ENCODE data around the gene SDF4.

DNA sequence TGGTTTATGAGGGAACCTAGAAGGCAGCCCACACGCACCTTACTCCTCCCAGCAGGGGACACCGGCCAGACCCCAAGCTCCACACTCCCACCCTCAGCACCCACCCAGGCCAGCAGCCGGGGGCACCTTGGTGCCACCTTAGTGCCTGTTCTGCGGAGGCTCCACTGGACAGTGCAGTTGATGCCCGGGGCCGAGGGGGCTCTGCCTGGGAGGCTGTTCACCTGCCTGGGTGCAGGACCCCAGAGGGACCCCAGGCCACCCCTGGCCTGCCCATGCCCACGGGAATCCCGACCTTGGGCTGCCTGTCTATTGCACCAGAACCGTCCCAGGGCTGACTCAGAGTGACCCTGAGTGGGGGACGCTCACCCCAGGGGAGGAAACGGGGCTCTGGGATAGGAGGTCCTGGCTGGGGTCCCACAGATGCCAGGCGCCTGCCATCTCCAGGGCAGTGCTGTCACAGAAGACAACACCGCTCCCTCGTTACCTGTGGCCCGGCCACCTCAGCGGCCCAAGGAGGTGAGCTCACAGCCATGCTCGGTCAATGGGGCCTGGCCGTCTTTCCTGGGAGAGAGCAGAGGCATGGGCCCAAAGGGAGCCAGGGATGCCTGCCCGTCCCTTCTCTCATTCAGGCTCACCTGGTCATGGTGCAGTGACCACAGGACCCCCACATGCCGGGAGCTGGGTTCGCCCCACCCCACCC, 49.1 kb upstream of the SDF4 start:
- TF ChIP-seq CTCF (IDR thresholded peaks at IDR 0.05; ENCODE audit: control extremely low read depth in 1 of 3, insufficient read depth in 1 of 3, low read depth in 1 of 3, low read length in 3 of 3) = no peak
- no peak for TF ChIP-seq TAF7 (optimal IDR thresholded peaks at IDR 0.05; ENCODE audit: borderline replicate concordance, low read depth, low read length)
- TF ChIP-seq SIN3A (conservative IDR thresholded peaks at IDR 0.05 in 1 of 2, IDR thresholded peaks at IDR 0.05 in 1 of 2; ENCODE audit: low read depth in 1 of 2, low read length in 2 of 2) = no peak
- no peak for TF ChIP-seq CEBPB (IDR thresholded peaks at IDR 0.05; ENCODE audit: low read depth, low read length)
- no peak for TF ChIP-seq EZH2 (IDR thresholded peaks at IDR 0.05; ENCODE audit: low read depth, low read length, severe bottlenecking)
- no peak for TF ChIP-seq POLR2A (IDR thresholded peaks at IDR 0.05; ENCODE audit: control extremely low read depth in 1 of 2, low read depth in 2 of 2, low read length in 2 of 2)
- no peak for TF ChIP-seq SP2 (IDR thresholded peaks at IDR 0.05; ENCODE audit: low read length)
- TF ChIP-seq, protein P1, sequence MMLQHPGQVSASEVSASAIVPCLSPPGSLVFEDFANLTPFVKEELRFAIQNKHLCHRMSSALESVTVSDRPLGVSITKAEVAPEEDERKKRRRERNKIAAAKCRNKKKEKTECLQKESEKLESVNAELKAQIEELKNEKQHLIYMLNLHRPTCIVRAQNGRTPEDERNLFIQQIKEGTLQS (IDR thresholded peaks at IDR 0.05; ENCODE audit: insufficient read depth, low read depth, low read length) = no peak

All from H1 (cell line).